ENCODE results near the gene PSMB10. TPM values are rescaled to one million over a fixed set of nuclear protein-coding genes. Genes with fewer than 3 reads are reported as not detected.

Gene PSMB10
- total RNA-seq = 10 to 100 TPM; 22.9 to 57.6 (median 39.4) TPM

- Histone ChIP-seq H3K9me3 (no peaks in the 10 kb centered on the region), H3K4me3 (peak within 1 kb of the TSS; percentile 74 to 98 (median 84)), H3K4me1 (peaks cover 0 to 41% (median 20%) of the 10 kb centered on the region in 4 donors), H3K27me3 (no peaks in the 10 kb centered on the region), H3K27ac (peak within 1 kb of the TSS; percentile 60 to 95 (median 94)), H3K36me3 (peaks cover 0 to 39% (median 5%) of the 10 kb centered on the region in 3 donors)
- WGBS, 2 donors = 0 to 1% methylated on average over 23 to 54 of the region's 54 CpGs
- TF ChIP-seq POLR2A (IDR thresholded peaks at IDR 0.05) (peak in 1 of 2 donors; percentile 32), EP300 (IDR thresholded peaks at IDR 0.05) (peak in 1 of 2 donors; percentile 35)
- TF ChIP-seq, protein P1, sequence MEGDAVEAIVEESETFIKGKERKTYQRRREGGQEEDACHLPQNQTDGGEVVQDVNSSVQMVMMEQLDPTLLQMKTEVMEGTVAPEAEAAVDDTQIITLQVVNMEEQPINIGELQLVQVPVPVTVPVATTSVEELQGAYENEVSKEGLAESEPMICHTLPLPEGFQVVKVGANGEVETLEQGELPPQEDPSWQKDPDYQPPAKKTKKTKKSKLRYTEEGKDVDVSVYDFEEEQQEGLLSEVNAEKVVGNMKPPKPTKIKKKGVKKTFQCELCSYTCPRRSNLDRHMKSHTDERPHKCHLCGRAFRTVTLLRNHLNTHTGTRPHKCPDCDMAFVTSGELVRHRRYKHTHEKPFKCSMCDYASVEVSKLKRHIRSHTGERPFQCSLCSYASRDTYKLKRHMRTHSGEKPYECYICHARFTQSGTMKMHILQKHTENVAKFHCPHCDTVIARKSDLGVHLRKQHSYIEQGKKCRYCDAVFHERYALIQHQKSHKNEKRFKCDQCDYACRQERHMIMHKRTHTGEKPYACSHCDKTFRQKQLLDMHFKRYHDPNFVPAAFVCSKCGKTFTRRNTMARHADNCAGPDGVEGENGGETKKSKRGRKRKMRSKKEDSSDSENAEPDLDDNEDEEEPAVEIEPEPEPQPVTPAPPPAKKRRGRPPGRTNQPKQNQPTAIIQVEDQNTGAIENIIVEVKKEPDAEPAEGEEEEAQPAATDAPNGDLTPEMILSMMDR (IDR thresholded peaks at IDR 0.05) = no peak
- DNase-seq (ENCODE audit: low spot score in 2 of 2) = peak in 1 of 2 donors; percentile 27
These were observed at the start of gene PSMB10 for GRCh38 chr16:67936124-67936879. TSS of gene PSMB10 (minus strand) at chr16:67936850. CDS start at chr16:67936749, 101 bp downstream.

DNA sequence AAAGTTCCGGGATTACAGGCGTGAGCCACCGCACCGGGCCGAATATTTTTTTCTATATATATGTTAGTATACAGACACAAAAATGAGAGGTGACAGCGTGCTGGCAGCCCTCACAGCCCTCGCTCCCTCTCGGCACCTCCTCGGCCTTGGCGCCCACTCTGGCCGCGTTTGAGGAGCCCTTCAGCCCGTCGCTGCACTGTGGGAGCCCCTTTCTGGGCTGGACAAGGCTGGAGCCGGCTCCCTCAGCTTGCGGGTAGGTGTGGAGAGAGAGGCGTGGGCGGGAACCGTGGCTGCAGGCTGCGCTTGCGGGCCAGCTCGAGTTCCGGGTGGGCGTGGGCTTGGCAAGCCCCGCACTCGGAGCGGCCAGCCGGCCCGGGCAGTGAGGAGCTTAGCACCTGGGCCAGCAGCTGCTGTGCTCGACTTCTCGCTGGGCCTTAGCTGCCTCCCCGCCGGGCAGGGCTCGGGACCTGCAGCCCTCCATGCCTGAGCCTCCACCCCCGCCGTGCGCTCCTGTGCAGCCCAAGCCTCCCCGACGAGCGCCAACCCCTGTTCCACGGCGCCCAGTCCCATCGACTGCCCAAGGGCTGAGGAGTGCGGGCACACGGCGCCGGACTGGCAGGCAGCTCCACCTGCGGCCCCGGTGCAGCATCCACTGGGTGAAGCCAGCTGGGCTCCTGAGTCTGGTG, 45.5 kb upstream of the PSMB10 start:
- 94% methylated on average over 38 to 41 of the region's 49 CpGs for WGBS, 2 donors
- no peak overlapping the region for H3K4me3 ChIP-seq
- H3K9me3 ChIP-seq = no peaks in the 10 kb centered on the region
- peaks cover 0 to 9% of the 10 kb centered on the region in 2 donors for H3K27me3 ChIP-seq
- peaks cover 0 to 4% (median 0%) of the 10 kb centered on the region in 4 donors for H3K4me1 ChIP-seq
- DNase-seq (ENCODE audit: low spot score in 2 of 2) = no peak
- H3K36me3 ChIP-seq = no peaks in the 10 kb centered on the region
- TF ChIP-seq POLR2A (IDR thresholded peaks at IDR 0.05) = no peak
- TF ChIP-seq, protein P1 (IDR thresholded peaks at IDR 0.05) = no peak
- no peak for TF ChIP-seq EP300 (IDR thresholded peaks at IDR 0.05)
- H3K27ac ChIP-seq = no peak overlapping the region

DNA sequence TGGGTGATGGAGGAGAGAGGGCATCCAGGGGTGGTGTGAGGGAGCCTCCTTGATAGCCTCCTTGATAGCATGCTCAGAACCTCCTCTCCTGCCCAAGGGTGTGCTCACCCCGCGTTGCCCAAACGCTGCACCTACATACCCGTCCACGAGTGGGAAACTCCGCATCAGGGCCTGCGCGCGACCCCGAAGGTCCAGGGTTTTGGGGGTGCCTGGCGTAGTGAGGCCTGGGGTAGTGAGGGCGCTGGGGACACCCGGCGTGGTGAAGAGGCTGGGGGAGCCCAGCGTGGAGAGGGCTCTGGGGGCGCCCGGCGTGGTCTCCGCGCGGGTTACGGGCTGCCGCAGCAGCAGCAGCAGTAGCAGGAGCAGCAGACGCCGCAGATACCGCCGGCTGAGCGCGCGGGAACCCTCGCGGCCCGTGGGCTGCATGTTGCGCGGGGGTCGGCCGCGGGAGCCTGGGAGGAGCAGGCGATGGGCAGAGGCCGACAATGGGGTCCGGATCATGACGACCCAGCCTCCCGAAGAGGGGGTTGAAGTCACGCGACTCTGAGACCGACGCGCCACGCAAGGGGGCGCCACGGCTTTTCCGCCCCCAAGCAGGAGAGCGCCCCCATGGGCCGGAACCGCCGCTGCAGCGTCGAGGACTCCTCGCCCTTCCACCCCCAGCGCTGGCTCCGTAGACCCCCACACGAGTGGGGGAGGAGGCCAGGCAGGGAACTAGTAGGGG, 43.5 kb upstream of the PSMB10 start, which contains the start of gene DPEP3:
Gene DPEP3 (minus strand): TSS at position 545 of the 724 bp plus-strand sequence. CDS start 119 bp downstream, at position 426.
- Histone ChIP-seq H3K27me3 (peaks cover 0 to 9% of the 10 kb centered on the region in 2 donors), H3K36me3 (no peaks in the 10 kb centered on the region), H3K27ac (no peak within 1 kb of the TSS), H3K9me3 (no peaks in the 10 kb centered on the region), H3K4me1 (peaks cover 0 to 4% (median 0%) of the 10 kb centered on the region in 4 donors), H3K4me3 (no peak within 1 kb of the TSS)
- TF ChIP-seq EP300 (IDR thresholded peaks at IDR 0.05) = no peak
- TF ChIP-seq, protein P1 (IDR thresholded peaks at IDR 0.05) = no peak
- no peak for TF ChIP-seq POLR2A (IDR thresholded peaks at IDR 0.05)
- WGBS, 2 donors = 54 to 67% methylated on average over 62 of the region's 62 CpGs
- no peak for DNase-seq (ENCODE audit: low spot score in 2 of 2)

- Histone ChIP-seq H3K4me3 (no peak overlapping the region), H3K9me3 (no peaks in the 10 kb centered on the region), H3K36me3 (no peaks in the 10 kb centered on the region), H3K27me3 (peaks cover 0 to 9% of the 10 kb centered on the region in 2 donors), H3K4me1 (no peaks in the 10 kb centered on the region), H3K27ac (no peak overlapping the region)
- WGBS, 2 donors = 89 to 90% methylated on average over 9 of the region's 9 CpGs
- TF ChIP-seq, protein P1 (IDR thresholded peaks at IDR 0.05) = no peak
- TF ChIP-seq EP300 (IDR thresholded peaks at IDR 0.05) (no peak), POLR2A (IDR thresholded peaks at IDR 0.05) (no peak)
- no peak for DNase-seq (ENCODE audit: low spot score in 2 of 2)
These were observed 41.0 kb upstream of the PSMB10 start for GRCh38 chr16:67977469-67978227.
